GM21786 (cell line): ENCODE measurements around the gene TBC1D22A.

Source experiments
- ATAC-seq: cut with Tn5 transposase; IDR thresholded peaks from one replicate; pipeline ENCODE4 v1.9.1; 2021; ENCODE audit not compliant: unreplicated experiment

Gene TBC1D22A

GRCh38 chr22:47090591-47091245, 328.3 kb downstream of the TBC1D22A start:
- ATAC-seq, result no peak

- no peak for ATAC-seq
These were observed 328.8 kb downstream of the TBC1D22A start for GRCh38 chr22:47091246-47091651.

GRCh38 chr22:47091921-47092700, 329.7 kb downstream of the TBC1D22A start:
- ATAC-seq, result no peak

GRCh38 chr22:47092896-47093311, 330.5 kb downstream of the TBC1D22A start:
- no peak for ATAC-seq

- no peak for ATAC-seq
These were observed 331.3 kb downstream of the TBC1D22A start for GRCh38 chr22:47093720-47094119.

- no peak for ATAC-seq
These were observed 332.4 kb downstream of the TBC1D22A start for GRCh38 chr22:47094861-47095330.

- ATAC-seq, result no peak
These were observed 333.1 kb downstream of the TBC1D22A start for GRCh38 chr22:47095395-47096122.

- ATAC-seq, result no peak
These were observed 335.7 kb downstream of the TBC1D22A start for GRCh38 chr22:47098121-47098520.

- ATAC-seq, result no peak
These were observed 336.1 kb downstream of the TBC1D22A start for GRCh38 chr22:47098554-47098953.

- ATAC-seq, result no peak
These were observed 337.6 kb downstream of the TBC1D22A start for GRCh38 chr22:47100019-47100418.

GRCh38 chr22:47100646-47101200, 338.3 kb downstream of the TBC1D22A start:
- no peak for ATAC-seq

GRCh38 chr22:47101321-47101885, 339.0 kb downstream of the TBC1D22A start:
- ATAC-seq, result no peak

GRCh38 chr22:47102081-47102480, 339.6 kb downstream of the TBC1D22A start:
- no peak for ATAC-seq

GRCh38 chr22:47102648-47103047, 340.2 kb downstream of the TBC1D22A start:
- no peak for ATAC-seq

GRCh38 chr22:47105085-47105484, 342.6 kb downstream of the TBC1D22A start:
- no peak for ATAC-seq

GRCh38 chr22:47106806-47107205, 344.4 kb downstream of the TBC1D22A start:
- ATAC-seq, result no peak

GRCh38 chr22:47107431-47107830, 345.0 kb downstream of the TBC1D22A start:
- ATAC-seq, result no peak

- no peak for ATAC-seq
These were observed 348.5 kb downstream of the TBC1D22A start for GRCh38 chr22:47110817-47111443.

- no peak for ATAC-seq
These were observed 349.5 kb downstream of the TBC1D22A start for GRCh38 chr22:47111626-47112581.
